Bronchial epithelial cell (primary cell): Measurements from ENCODE around the gene ONECUT3. TPM values are rescaled to one million over a fixed set of nuclear protein-coding genes. Genes with fewer than 3 reads are reported as not detected.

Experiments used
- DNase-seq: peaks from one replicate; pipeline ENCODE4 v3.0.0-alpha.2; 2010; ENCODE audit warnings: low read depth
- FAIRE-seq: peaks from 2 replicates; lab custom pipeline; 2011; peaks lifted over from hg19 to GRCh38; lab: Jason Lieb, UNC
- H3K27me3 ChIP-seq: 2 replicates; pipeline ENCODE4 v1.5.1; 2011; ENCODE audit warnings: low read length; ENCODE audit not compliant: control insufficient read depth, insufficient read depth
- H3K36me3 ChIP-seq: 2 replicates; pipeline ENCODE4 v1.5.1; 2011; ENCODE audit warnings: low read length; ENCODE audit not compliant: control insufficient read depth, insufficient read depth
- H3K4me3 ChIP-seq: 2 replicates; pipeline ENCODE4 v1.5.1; 2011; ENCODE audit warnings: mild to moderate bottlenecking, low read depth, low read length, control low read depth
- total RNA-seq: library from RNA; depleted of rRNA; stranded (reverse); fragments of >200 nt; gene quantifications from 2 replicates; pipeline ENCODE4 v1.2.1, GENCODE V29; 2014
- TF ChIP-seq, protein P1 (sequence below): IDR thresholded peaks from 2 replicates; pipeline ENCODE4 v1.5.1; 2011; ENCODE audit warnings: mild to moderate bottlenecking, moderate library complexity, low read length, control low read depth, inconsistent platforms; ENCODE audit not compliant: insufficient read depth, severe bottlenecking

ONECUT3 gene
- total RNA-seq, 1 donor from 2014 or later: under 0.01 TPM

DNA sequence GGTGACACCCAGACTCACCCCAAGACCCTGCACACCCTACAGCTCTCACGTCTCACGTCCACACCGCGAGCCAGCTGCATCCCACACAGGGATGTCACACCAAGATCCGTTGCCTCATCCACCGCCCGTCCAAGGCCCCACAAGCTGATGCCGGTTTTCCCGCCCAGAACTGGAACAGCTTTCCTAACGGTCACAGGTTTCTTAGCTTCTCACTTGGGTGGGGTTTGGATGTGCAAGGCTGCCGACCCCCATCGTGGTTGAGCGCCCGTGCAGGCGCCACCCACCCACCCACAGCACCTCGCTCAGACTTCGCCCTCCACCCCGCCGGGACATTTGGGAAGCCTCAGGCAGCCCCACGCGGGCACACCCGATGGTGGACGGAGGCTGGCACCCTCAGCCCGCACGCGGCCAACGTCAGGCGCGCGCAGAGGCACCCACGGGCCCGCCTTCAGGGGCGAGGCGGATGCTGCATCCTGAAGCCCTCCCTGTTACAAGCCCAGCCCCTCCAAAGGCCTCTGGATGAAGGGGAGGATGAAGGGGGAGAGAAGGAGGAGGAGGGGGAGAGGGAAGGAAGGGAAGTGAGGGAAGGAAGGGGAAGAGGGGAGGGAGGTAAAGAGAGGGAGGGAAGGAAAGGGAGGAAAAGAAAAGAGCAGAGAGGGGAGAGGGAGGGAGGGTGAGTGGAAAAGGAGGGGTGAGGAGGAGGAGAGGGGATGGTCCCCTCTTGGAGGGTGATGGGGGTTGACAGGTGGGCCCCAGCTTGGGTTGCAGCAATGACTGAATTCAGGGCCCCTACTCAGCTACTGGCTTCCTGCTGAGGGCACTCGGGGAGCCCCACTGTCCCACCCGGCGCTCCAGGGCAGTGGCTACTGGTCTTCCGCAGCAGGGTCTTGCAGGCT lies 12.8 kb downstream of the ONECUT3 start:
- Histone ChIP-seq H3K4me3 (no peak overlapping the region), H3K27me3 (peaks cover 43% of the 10 kb centered on the region), H3K36me3 (no peaks in the 10 kb centered on the region)
- DNase-seq (no peak), FAIRE-seq (no peak)
- TF ChIP-seq, protein P1, sequence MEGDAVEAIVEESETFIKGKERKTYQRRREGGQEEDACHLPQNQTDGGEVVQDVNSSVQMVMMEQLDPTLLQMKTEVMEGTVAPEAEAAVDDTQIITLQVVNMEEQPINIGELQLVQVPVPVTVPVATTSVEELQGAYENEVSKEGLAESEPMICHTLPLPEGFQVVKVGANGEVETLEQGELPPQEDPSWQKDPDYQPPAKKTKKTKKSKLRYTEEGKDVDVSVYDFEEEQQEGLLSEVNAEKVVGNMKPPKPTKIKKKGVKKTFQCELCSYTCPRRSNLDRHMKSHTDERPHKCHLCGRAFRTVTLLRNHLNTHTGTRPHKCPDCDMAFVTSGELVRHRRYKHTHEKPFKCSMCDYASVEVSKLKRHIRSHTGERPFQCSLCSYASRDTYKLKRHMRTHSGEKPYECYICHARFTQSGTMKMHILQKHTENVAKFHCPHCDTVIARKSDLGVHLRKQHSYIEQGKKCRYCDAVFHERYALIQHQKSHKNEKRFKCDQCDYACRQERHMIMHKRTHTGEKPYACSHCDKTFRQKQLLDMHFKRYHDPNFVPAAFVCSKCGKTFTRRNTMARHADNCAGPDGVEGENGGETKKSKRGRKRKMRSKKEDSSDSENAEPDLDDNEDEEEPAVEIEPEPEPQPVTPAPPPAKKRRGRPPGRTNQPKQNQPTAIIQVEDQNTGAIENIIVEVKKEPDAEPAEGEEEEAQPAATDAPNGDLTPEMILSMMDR: no peak

DNA sequence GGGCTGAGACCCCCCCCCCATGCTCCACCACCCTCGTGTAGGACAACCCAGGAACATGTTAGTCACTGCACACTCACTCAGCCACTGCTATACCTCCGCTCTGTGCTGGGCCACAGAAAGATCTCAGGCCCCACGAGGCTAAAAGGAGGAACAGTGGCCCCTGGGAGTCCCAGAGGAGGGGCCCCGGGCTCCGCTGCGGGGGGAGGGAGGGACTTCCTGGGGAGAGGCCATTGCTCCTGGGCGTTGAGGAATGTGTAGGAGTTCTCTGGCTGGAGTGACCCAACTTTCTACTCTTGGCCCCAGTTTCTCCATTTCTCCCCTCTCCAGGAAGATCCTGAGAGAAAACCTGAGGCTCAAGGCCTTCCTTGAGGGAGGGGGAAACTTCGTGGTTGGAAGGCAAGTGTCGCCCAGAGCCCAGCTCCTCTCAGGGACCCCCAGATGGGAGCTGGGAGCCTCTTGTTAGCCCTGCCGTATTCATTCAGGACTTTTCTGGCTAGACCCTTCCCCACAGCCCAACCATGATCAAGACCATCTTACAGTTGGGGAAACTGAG lies 13.6 kb downstream of the ONECUT3 start:
- H3K36me3 ChIP-seq: no peaks in the 10 kb centered on the region
- H3K27me3 ChIP-seq: peaks cover 38% of the 10 kb centered on the region
- FAIRE-seq (no peak), DNase-seq (no peak)
- no peak overlapping the region for H3K4me3 ChIP-seq
- TF ChIP-seq, protein P1: no peak

DNA sequence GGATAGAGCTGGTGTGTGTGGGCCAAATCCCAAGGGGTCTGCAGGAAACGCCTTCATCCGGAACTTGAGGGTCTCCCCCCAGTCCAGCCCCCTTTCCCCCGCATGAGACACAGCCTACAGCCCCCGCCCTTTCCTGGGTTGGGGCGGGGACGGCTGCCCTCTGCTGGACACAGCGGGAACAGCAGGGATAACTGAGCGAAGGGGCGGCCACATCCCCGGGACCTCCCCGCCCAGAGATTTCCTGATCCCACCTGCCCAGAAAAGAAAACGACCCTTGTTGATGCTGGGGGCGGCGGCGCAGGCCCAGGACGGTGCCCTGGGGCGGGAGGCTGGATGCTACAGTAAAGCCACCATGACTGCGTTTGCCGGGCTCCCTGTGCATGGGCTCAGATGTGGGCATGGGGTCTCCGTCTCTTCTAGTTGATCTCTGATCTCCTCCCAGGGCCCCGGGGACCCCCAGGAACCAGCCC lies 14.2 kb downstream of the ONECUT3 start:
- TF ChIP-seq, protein P1: peak; percentile 89
- Histone ChIP-seq H3K27me3 (peaks cover 35% of the 10 kb centered on the region), H3K36me3 (no peaks in the 10 kb centered on the region), H3K4me3 (no peak overlapping the region)
- DNase-seq (no peak), FAIRE-seq (no peak)

DNA sequence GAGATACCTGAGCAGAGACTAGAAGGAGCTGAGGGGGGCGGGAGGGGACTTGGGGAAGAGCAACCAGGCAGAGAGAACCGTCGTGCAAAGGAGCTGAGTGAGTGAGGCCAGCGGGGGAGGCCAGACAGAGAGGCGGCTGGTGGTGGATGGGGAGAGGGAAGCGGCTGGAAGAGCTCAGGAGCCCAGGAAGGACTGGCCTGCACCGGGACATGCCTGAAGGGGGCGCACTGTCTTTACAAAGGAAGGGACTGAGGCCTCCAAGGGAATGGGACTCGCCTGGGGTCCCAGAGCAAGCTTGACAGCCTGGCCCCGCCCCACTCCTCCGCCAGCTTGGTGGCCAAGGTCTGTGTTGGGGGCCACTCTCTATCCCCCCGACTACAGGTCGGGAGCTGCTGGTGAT lies 14.9 kb downstream of the ONECUT3 start:
- Histone ChIP-seq H3K27me3 (peaks cover 34% of the 10 kb centered on the region), H3K36me3 (no peaks in the 10 kb centered on the region), H3K4me3 (no peak overlapping the region)
- no peak for DNase-seq
- no peak for FAIRE-seq
- TF ChIP-seq, protein P1: peak; percentile 29

DNA sequence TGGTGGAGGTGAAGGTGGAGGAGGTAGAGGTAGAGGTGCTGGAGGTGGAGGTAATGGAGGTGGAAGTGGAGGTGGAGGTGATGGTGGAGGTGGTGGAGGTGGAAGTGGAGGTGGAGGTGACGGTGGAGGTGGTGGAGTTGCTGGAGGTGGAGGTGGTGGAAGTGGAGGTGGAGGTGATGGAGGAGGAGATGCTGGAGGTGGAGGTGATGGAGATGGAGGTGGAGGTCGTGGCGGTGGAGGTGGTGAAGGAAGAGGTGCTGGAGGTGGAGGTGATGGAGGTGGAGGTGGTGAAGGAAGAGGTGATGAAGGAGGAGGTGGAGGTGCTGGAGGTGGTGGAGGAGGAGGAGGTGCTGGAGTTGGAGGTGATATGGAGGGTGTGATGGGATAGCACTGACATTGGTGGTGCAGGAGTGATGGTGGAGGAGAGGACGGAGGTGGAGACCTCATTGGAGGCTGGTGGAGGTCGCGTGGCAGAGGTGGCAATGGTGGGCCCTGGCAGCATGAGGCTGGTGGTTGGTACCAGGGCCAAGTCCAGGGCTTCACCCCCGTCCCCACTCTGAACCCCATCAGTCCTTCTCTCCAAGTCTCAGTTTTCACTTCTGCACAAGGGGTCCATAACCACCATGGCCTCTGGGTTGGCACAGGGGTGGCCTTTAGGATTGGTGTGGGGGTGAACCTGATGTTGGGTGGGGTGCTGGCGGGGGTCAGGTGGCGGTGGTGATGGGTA lies 15.8 kb downstream of the ONECUT3 start:
- H3K36me3 ChIP-seq: no peaks in the 10 kb centered on the region
- FAIRE-seq (no peak), DNase-seq (no peak)
- H3K27me3 ChIP-seq: peaks cover 26% of the 10 kb centered on the region
- TF ChIP-seq, protein P1: no peak
- no peak overlapping the region for H3K4me3 ChIP-seq
